ENCODE results near the gene SEZ6.

- TF ChIP-seq, protein P1, sequence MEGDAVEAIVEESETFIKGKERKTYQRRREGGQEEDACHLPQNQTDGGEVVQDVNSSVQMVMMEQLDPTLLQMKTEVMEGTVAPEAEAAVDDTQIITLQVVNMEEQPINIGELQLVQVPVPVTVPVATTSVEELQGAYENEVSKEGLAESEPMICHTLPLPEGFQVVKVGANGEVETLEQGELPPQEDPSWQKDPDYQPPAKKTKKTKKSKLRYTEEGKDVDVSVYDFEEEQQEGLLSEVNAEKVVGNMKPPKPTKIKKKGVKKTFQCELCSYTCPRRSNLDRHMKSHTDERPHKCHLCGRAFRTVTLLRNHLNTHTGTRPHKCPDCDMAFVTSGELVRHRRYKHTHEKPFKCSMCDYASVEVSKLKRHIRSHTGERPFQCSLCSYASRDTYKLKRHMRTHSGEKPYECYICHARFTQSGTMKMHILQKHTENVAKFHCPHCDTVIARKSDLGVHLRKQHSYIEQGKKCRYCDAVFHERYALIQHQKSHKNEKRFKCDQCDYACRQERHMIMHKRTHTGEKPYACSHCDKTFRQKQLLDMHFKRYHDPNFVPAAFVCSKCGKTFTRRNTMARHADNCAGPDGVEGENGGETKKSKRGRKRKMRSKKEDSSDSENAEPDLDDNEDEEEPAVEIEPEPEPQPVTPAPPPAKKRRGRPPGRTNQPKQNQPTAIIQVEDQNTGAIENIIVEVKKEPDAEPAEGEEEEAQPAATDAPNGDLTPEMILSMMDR (IDR thresholded peaks at IDR 0.05; ENCODE audit: borderline replicate concordance, extremely low read depth, low read length, poor library complexity, severe bottlenecking) = no peak
- TF ChIP-seq EZH2 (IDR thresholded peaks at IDR 0.05; ENCODE audit: borderline replicate concordance, low read depth, low read length, severe bottlenecking) = no peak
These were observed 26.4 kb upstream of the SEZ6 start for GRCh38 chr17:29032013-29032856.
